HTR-8/SVneo (cell line): ENCODE data around the gene CERKL.
A peak's percentile ranks its signal among the peaks of the same experiment; 100 is the strongest.
"Not testable (repeated sequence)": the region's sequence is repeated elsewhere in the genome, so short reads cannot be mapped to it uniquely, and the experiment has no call there.

Experiments used
- DNase-seq: peaks from one replicate; pipeline ENCODE4 v3.0.0; 2011; ENCODE audit warnings: low spot score, mixed read lengths; ENCODE audit not compliant: insufficient read length
- FAIRE-seq: peaks from 2 replicates; lab custom pipeline; 2011; peaks lifted over from hg19 to GRCh38; lab: Jason Lieb, UNC

CERKL gene

GRCh38 chr2:181656450-181657291, at the start of gene CERKL:
CERKL (minus strand) TSS chr2:181657105; CDS start chr2:181657006, 99 bp downstream.
- FAIRE-seq, result no peak
- DNase-seq, result peak; percentile 33

- not testable (repeated sequence) for FAIRE-seq, DNase-seq
Measured at GRCh38 chr2:181702519-181702918, 45.6 kb upstream of the CERKL start.

GRCh38 chr2:181698223-181698622, 41.3 kb upstream of the CERKL start:
- no peak for FAIRE-seq
- no peak for DNase-seq

GRCh38 chr2:181697571-181697970, 40.7 kb upstream of the CERKL start:
- FAIRE-seq (no peak), DNase-seq (no peak)

- no peak for FAIRE-seq
- no peak for DNase-seq
Measured at GRCh38 chr2:181697126-181697525, 40.2 kb upstream of the CERKL start.

- FAIRE-seq (no peak), DNase-seq (no peak)
Measured at GRCh38 chr2:181694271-181694670, 37.4 kb upstream of the CERKL start.

GRCh38 chr2:181690860-181691259, 34.0 kb upstream of the CERKL start:
- no peak for FAIRE-seq

GRCh38 chr2:181686576-181687185, 29.8 kb upstream of the CERKL start:
- FAIRE-seq (no peak), DNase-seq (no peak)

More at GRCh38 chr2:181690860-181691259, 34.0 kb upstream of the CERKL start:
- DNase-seq, result no peak

GRCh38 chr2:181685150-181685688, 28.3 kb upstream of the CERKL start:
- FAIRE-seq (no peak), DNase-seq (no peak)

- no peak for DNase-seq
- FAIRE-seq, result peak; percentile 91
Measured at GRCh38 chr2:181684454-181685149, 27.7 kb upstream of the CERKL start.

- no peak for FAIRE-seq
- peak; percentile 69 for DNase-seq
Measured at GRCh38 chr2:181683518-181684453, 26.9 kb upstream of the CERKL start.

GRCh38 chr2:181682795-181683517, 26.1 kb upstream of the CERKL start:
- DNase-seq (no peak), FAIRE-seq (no peak)

- FAIRE-seq (no peak), DNase-seq (no peak)
Measured at GRCh38 chr2:181682026-181682789, 25.3 kb upstream of the CERKL start.

- DNase-seq (no peak), FAIRE-seq (no peak)
Measured at GRCh38 chr2:181680937-181681811, 24.3 kb upstream of the CERKL start.

- DNase-seq, result no peak
- no peak for FAIRE-seq
Measured at GRCh38 chr2:181680055-181680936, 23.4 kb upstream of the CERKL start, which contains the start of gene NEUROD1. NEUROD1 (minus strand) TSS chr2:181680517; CDS start chr2:181678860, 1,657 bp downstream.

- no peak for FAIRE-seq
- DNase-seq, result no peak
Measured at GRCh38 chr2:181679544-181679979, 22.7 kb upstream of the CERKL start.
